Measurements from ENCODE around the gene SLC38A8. TPM values are rescaled to one million over a fixed set of nuclear protein-coding genes. Genes with fewer than 3 reads are reported as not detected.

The SLC38A8 gene
- not detected in 5 replicates for total RNA-seq (2022; extraction: Qiagen RNA extraction; ENCODE audit: low read depth)

GRCh38 chr16:84042308-84042878 is at the start of gene SLC38A8:
Gene SLC38A8 (minus strand): TSS chr16:84042795. CDS start chr16:84042157, 638 bp downstream.

GRCh38 chr16:83967838-83968305 is 74.7 kb downstream of the SLC38A8 start, which contains the start of gene NECAB2:
Gene NECAB2 (plus strand): TSS chr16:83968244. CDS start chr16:83968649, 405 bp downstream.

Other genes with a start within 250 kb of the SLC38A8 start
- 128 to 200 TPM (median 195 TPM) in 5 replicates for gene HSBP1, start 234.8 kb downstream of the SLC38A8 start, total RNA-seq (2022; extraction: Qiagen RNA extraction; ENCODE audit: low read depth)
- gene MLYCD, start 143.7 kb downstream of the SLC38A8 start, total RNA-seq (2022; extraction: Qiagen RNA extraction; ENCODE audit: low read depth) = 1.1 to 2.6 TPM (median 1.7 TPM) in 5 replicates
- gene OSGIN1, start 89.6 kb downstream of the SLC38A8 start, total RNA-seq (2022; extraction: Qiagen RNA extraction; ENCODE audit: low read depth) = 18.7 to 43.3 TPM (median 26.7 TPM) in 5 replicates
- 1.9 to 2.9 TPM (median 2.4 TPM) in 5 replicates for gene NECAB2, start 74.6 kb downstream of the SLC38A8 start, total RNA-seq (2022; extraction: Qiagen RNA extraction; ENCODE audit: low read depth)
- 38.7 to 46.5 TPM (median 43.8 TPM) in 5 replicates for gene MBTPS1, start 74.1 kb upstream of the SLC38A8 start, total RNA-seq (2022; extraction: Qiagen RNA extraction; ENCODE audit: low read depth)
- 16.9 to 19.1 TPM (median 18.7 TPM) in 5 replicates for gene HSDL1, start 102.4 kb upstream of the SLC38A8 start, total RNA-seq (2022; extraction: Qiagen RNA extraction; ENCODE audit: low read depth)
- gene DNAAF1, start 102.5 kb upstream of the SLC38A8 start, total RNA-seq (2022; extraction: Qiagen RNA extraction; ENCODE audit: low read depth) = 0.21 to 0.47 TPM (median 0.43 TPM) in 5 replicates
- 22.1 to 32.2 TPM (median 28.7 TPM) in 5 replicates for gene TAF1C, start 144.3 kb upstream of the SLC38A8 start, total RNA-seq (2022; extraction: Qiagen RNA extraction; ENCODE audit: low read depth)
- gene ADAD2, start 148.4 kb upstream of the SLC38A8 start, total RNA-seq (2022; extraction: Qiagen RNA extraction; ENCODE audit: low read depth) = not detected in 5 replicates
- gene KCNG4, start 197.2 kb upstream of the SLC38A8 start, total RNA-seq (2022; extraction: Qiagen RNA extraction; ENCODE audit: low read depth) = not detected in 5 replicates

Data from A549 treated with GW870086 at 1 μM for 4 hours (cell line).